PFSK-1 (cell line): ENCODE data around the gene PIANP.

Experiments used
- POLR2AphosphoS5 ChIP-seq: IDR thresholded peaks from 2 replicates; pipeline ENCODE4 v1.6.1; 2012; ENCODE audit warnings: low read depth, mild to moderate bottlenecking, control low read depth, low read length, moderate library complexity
- SIN3A ChIP-seq: IDR thresholded peaks from 2 replicates; pipeline ENCODE4 v1.6.1; 2012; ENCODE audit warnings: mild to moderate bottlenecking, low read length, moderate library complexity, borderline replicate concordance; ENCODE audit not compliant: insufficient read depth
- TAF1 ChIP-seq: IDR thresholded peaks from 2 replicates; pipeline ENCODE4 v1.6.1; 2012; ENCODE audit warnings: low read length, control low read depth, borderline replicate concordance; ENCODE audit not compliant: insufficient read depth
- TF ChIP-seq, protein P1 (sequence below), 2 experiments: IDR thresholded peaks; 2 replicates each; pipeline versions ENCODE4 v1.6.1 to v1.8.0; 2011 to 2012; ENCODE audit warnings: low read depth in 2 of 2, low read length in 2 of 2, control low read depth in 1 of 2, inconsistent platforms in 1 of 2, mild to moderate bottlenecking in 1 of 2, moderate library complexity in 1 of 2; ENCODE audit not compliant: insufficient read depth in 1 of 2

DNA sequence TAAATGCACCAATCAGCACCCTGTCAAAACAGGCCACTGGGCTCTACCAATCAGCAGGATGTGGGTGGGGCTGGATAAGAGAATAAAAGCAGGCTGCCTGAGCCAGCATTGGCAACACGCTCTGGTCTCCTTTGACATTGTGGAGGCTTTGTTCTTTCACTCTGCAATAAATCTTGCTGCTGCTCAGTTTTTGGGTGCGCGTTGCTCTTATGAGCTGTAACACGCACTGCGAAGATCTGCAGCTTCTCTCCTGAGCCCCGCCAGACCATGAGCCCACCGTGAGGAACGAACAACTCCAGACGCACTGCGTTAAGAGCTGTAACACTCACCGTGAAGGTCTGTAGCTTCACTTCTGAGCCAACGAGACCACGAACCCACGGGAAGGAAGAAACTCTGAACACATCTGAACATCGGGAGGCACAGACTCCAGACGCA, 8.4 kb upstream of the PIANP start:
- TF ChIP-seq POLR2AphosphoS5 (no peak), TAF1 (no peak), SIN3A (no peak)
- TF ChIP-seq, protein P1, sequence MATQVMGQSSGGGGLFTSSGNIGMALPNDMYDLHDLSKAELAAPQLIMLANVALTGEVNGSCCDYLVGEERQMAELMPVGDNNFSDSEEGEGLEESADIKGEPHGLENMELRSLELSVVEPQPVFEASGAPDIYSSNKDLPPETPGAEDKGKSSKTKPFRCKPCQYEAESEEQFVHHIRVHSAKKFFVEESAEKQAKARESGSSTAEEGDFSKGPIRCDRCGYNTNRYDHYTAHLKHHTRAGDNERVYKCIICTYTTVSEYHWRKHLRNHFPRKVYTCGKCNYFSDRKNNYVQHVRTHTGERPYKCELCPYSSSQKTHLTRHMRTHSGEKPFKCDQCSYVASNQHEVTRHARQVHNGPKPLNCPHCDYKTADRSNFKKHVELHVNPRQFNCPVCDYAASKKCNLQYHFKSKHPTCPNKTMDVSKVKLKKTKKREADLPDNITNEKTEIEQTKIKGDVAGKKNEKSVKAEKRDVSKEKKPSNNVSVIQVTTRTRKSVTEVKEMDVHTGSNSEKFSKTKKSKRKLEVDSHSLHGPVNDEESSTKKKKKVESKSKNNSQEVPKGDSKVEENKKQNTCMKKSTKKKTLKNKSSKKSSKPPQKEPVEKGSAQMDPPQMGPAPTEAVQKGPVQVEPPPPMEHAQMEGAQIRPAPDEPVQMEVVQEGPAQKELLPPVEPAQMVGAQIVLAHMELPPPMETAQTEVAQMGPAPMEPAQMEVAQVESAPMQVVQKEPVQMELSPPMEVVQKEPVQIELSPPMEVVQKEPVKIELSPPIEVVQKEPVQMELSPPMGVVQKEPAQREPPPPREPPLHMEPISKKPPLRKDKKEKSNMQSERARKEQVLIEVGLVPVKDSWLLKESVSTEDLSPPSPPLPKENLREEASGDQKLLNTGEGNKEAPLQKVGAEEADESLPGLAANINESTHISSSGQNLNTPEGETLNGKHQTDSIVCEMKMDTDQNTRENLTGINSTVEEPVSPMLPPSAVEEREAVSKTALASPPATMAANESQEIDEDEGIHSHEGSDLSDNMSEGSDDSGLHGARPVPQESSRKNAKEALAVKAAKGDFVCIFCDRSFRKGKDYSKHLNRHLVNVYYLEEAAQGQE (IDR thresholded peaks at IDR 0.05; ENCODE audit: insufficient read depth in 1 of 2, low read depth in 2 of 2, low read length in 2 of 2), result no peak
